Spinal cord (tissue), 10 donors: Measurements from ENCODE around the gene OR7C1. TPM values are rescaled to one million over a fixed set of nuclear protein-coding genes. Genes with fewer than 3 reads are reported as not detected.
"Not testable (repeated sequence)": the region's sequence is repeated elsewhere in the genome, so short reads cannot be mapped to it uniquely, and the experiment has no call there.

Experiments used
- DNase-seq, 6 donors: peaks; one replicate each; pipeline versions ENCODE4 v3.0.0 to v3.0.0-alpha.2; 2013 to 2015; ENCODE audit warnings: low spot score in 6 of 6, low read depth in 4 of 6
- H3K27ac ChIP-seq: one replicate; pipeline ENCODE4 v1.5.1; 2013; ENCODE audit warnings: low read depth, low read length, control low read depth
- H3K27me3 ChIP-seq: one replicate; pipeline ENCODE4 v1.6.1; 2013; ENCODE audit warnings: low read length; ENCODE audit not compliant: control insufficient read depth, insufficient read depth
- H3K36me3 ChIP-seq: one replicate; pipeline ENCODE4 v1.6.1; 2013; ENCODE audit warnings: low read length; ENCODE audit not compliant: control insufficient read depth, insufficient read depth
- H3K4me1 ChIP-seq: one replicate; pipeline ENCODE4 v1.6.1; 2013; ENCODE audit warnings: low read length; ENCODE audit not compliant: control insufficient read depth, insufficient read depth
- H3K4me3 ChIP-seq: one replicate; pipeline ENCODE4 v1.5.1; 2013; ENCODE audit warnings: low read depth, low read length, control low read depth
- H3K9me3 ChIP-seq: one replicate; pipeline ENCODE4 v1.6.1; 2013; ENCODE audit warnings: low read length; ENCODE audit not compliant: control insufficient read depth, insufficient read depth
- WGBS: methylation state at CpG from one replicate; pipeline ENCODE4 v1.1.5; 2013; ENCODE audit warnings: missing lambda C conversion rate; ENCODE audit not compliant: insufficient coverage; 5-methylcytosine and 5-hydroxymethylcytosine counted together
- polyA plus RNA-seq, 2 donors: library from polyadenylated mRNA; unstranded; fragments of 120-200 nt; gene quantifications; one replicate each; pipeline ENCODE4 v1.2.1, GENCODE V29; 2013; ENCODE audit not compliant: insufficient read length in 2 of 2
- total RNA-seq, 2 donors: library from RNA; depleted of rRNA in 1 of 2; stranded (reverse); fragments of 120-200 nt in 1 of 2; fragments of >200 nt in 1 of 2; gene quantifications; one replicate each; pipeline versions ENCODE4 v1.2.3 to v1.2.4, GENCODE V29; 2013 to 2014
- donor health status: healthy.

OR7C1 gene
- total and polyA plus RNA-seq, 4 donors, result 0.10 to 0.83 (median 0.25) TPM

- H3K4me1 ChIP-seq, result no peaks in the 10 kb centered on the region
- H3K9me3 ChIP-seq, result no peaks in the 10 kb centered on the region
- no peaks in the 10 kb centered on the region for H3K36me3 ChIP-seq
- H3K27me3 ChIP-seq, result no peaks in the 10 kb centered on the region
- H3K27ac ChIP-seq, result no peak overlapping the region
- no peak for DNase-seq
- H3K4me3 ChIP-seq, result no peak overlapping the region
- WGBS, result 78% methylated on average over 4 of the region's 5 CpGs
These were observed 64.8 kb downstream of the OR7C1 start for GRCh38 chr19:14770136-14770535.

DNA sequence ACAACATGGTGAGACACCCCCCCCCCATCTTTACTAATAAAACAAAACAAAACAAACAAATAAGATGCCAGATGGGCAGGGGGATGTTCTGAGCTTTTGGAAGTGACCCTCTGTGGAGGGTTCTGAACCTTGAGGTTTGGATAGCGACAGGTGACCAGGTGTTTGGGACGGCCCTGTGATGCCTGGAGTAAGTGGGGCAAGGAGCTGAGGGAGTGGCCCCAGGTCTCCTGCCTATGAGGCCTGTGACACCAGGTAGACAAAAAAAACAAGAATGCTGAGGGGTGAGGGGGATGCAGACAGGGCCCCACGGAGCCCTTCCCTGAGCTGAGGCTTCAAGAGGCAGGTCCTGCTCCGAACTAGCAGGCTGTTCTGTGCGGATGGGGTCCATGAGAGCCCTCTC, 65.8 kb downstream of the OR7C1 start:
- Histone ChIP-seq H3K4me3 (no peak overlapping the region), H3K27me3 (no peaks in the 10 kb centered on the region), H3K4me1 (no peaks in the 10 kb centered on the region), H3K36me3 (no peaks in the 10 kb centered on the region), H3K9me3 (no peaks in the 10 kb centered on the region), H3K27ac (no peak overlapping the region)
- WGBS, result 84% methylated on average over 5 of the region's 5 CpGs
- no peak for DNase-seq

GRCh38 chr19:14768001-14768400, 67.0 kb downstream of the OR7C1 start:
- WGBS, result 70% methylated on average over 2 of the region's 2 CpGs
- DNase-seq, result no peak
- Histone ChIP-seq H3K27me3 (no peaks in the 10 kb centered on the region), H3K9me3 (no peaks in the 10 kb centered on the region), H3K36me3 (no peaks in the 10 kb centered on the region), H3K27ac (no peak overlapping the region), H3K4me1 (no peaks in the 10 kb centered on the region), H3K4me3 (no peak overlapping the region)

DNA sequence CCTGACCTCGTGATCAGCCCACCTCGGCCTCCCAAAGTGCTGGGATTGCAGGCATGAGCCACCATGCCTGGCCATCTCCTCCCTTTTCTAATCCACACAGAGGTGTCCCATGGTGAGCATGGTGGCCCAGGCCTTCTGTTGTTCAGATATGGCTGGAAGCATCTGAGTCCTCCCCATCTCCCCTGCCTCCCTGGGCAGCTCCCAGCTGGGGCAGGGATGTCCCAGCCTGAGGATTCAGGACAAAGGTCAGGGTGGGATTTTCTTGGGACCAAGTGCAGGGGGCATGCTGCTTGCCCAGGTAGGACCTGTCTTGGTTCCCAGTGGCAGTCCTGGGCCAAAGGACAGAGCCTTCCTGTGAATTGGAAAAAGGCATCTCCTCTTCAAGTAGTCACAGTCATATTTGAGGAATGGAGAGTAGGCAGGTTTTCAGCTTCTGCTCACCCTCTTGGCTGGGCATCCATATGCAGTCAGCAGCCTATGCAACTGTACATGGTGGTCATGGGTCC, 67.5 kb downstream of the OR7C1 start:
- WGBS, result 90% methylated on average over 2 of the region's 2 CpGs
- no peaks in the 10 kb centered on the region for H3K4me1 ChIP-seq
- no peaks in the 10 kb centered on the region for H3K36me3 ChIP-seq
- DNase-seq, result no peak
- H3K27ac ChIP-seq, result no peak overlapping the region
- H3K9me3 ChIP-seq, result no peaks in the 10 kb centered on the region
- H3K4me3 ChIP-seq, result no peak overlapping the region
- H3K27me3 ChIP-seq, result no peaks in the 10 kb centered on the region

GRCh38 chr19:14765841-14766240, 69.1 kb downstream of the OR7C1 start:
- not testable (repeated sequence) for H3K4me1 ChIP-seq, H3K27ac ChIP-seq, DNase-seq, H3K36me3 ChIP-seq, H3K9me3 ChIP-seq, H3K4me3 ChIP-seq, H3K27me3 ChIP-seq
- 80% methylated on average over 2 of the region's 15 CpGs for WGBS

DNA sequence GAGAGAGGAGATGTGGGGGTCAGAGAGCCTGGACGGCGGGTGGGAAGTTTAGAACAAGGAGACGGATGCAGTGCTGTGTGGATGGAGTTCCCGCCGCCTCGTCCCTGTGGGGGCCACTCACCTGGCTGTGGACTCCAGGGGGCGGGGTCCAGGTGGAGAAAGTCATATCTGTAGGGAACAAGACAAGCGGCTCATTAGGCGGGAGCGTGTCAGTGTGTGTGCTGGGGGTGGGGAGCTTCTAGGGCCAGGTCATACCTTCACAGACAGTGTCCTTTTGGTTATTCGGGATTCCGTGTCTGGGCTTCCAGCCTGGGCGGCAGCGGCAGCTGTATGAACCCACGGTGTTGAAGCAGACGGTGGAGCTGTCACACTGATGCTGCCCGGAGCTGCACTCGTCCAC, 69.6 kb downstream of the OR7C1 start:
- DNase-seq, H3K27me3 ChIP-seq, H3K36me3 ChIP-seq, H3K4me3 ChIP-seq, H3K4me1 ChIP-seq, H3K27ac ChIP-seq, H3K9me3 ChIP-seq: not testable (repeated sequence)
- no CpG with 5 or more reads among the region's 18 CpGs for WGBS

- 95% methylated on average over 9 of the region's 9 CpGs for WGBS
- Histone ChIP-seq H3K4me3 (no peak overlapping the region), H3K27ac (no peak overlapping the region), H3K9me3 (no peaks in the 10 kb centered on the region), H3K36me3 (no peaks in the 10 kb centered on the region), H3K27me3 (no peaks in the 10 kb centered on the region), H3K4me1 (no peaks in the 10 kb centered on the region)
- DNase-seq, result no peak
These were observed 70.6 kb downstream of the OR7C1 start for GRCh38 chr19:14764401-14764800.

GRCh38 chr19:14763497-14764145, 71.4 kb downstream of the OR7C1 start:
- Histone ChIP-seq H3K27me3 (no peaks in the 10 kb centered on the region), H3K27ac (no peak overlapping the region), H3K4me3 (no peak overlapping the region), H3K4me1 (no peaks in the 10 kb centered on the region), H3K36me3 (no peaks in the 10 kb centered on the region), H3K9me3 (no peaks in the 10 kb centered on the region)
- 77% methylated on average over 4 of the region's 4 CpGs for WGBS
- DNase-seq, result no peak

DNA sequence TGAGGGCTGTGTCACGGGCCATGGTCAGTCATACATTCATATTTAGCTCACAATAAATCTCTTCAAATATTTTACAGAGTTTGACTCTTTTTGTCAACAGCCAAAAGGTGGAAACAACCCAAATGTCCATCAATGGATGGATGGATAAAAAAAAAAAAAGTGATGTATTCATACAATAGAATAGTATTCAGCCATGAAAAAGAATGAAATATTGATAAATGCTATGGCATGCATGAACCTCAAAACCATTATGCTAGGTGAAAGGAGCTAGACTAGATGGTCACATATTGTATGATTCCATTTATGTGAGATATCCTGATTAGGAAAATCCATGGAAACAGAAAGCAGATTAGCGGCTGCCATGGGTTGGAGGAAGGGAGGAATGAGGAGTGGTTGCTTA, 72.9 kb downstream of the OR7C1 start:
- H3K4me1 ChIP-seq, result no peaks in the 10 kb centered on the region
- WGBS, result 70% methylated on average over 2 of the region's 2 CpGs
- no peak overlapping the region for H3K4me3 ChIP-seq

DNA sequence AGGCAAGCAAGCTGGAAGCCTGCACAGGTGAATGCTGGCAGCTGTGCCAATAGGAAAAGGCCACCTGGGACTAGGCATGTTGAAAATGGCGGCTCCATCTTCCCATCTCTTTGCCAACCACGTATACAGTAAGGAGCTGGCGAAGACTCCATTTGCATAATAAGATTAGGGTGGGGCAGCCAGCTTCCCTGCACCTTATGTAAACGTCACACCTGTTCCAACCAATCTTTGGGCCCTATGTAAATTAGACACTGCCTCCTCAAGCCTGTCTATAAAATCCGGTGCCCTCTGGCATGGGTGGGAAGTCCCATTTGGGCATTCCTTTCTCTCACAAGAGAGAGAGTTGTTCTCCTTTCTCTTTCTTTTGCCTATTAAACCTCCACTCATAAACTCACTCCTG, 73.4 kb downstream of the OR7C1 start:
- no peaks in the 10 kb centered on the region for H3K9me3 ChIP-seq
- H3K4me1 ChIP-seq, result no peaks in the 10 kb centered on the region
- no peak overlapping the region for H3K27ac ChIP-seq
- no peaks in the 10 kb centered on the region for H3K27me3 ChIP-seq
- no peaks in the 10 kb centered on the region for H3K36me3 ChIP-seq
- no peak for DNase-seq
- 58% methylated on average over 4 of the region's 5 CpGs for WGBS
- no peak overlapping the region for H3K4me3 ChIP-seq

More for the DNA sequence above, 72.9 kb downstream of the OR7C1 start:
- Histone ChIP-seq H3K27ac (no peak overlapping the region), H3K9me3 (no peaks in the 10 kb centered on the region), H3K36me3 (no peaks in the 10 kb centered on the region), H3K27me3 (no peaks in the 10 kb centered on the region)
- DNase-seq, result no peak
